Measurements from ENCODE around the gene PFDN6.

DNA sequence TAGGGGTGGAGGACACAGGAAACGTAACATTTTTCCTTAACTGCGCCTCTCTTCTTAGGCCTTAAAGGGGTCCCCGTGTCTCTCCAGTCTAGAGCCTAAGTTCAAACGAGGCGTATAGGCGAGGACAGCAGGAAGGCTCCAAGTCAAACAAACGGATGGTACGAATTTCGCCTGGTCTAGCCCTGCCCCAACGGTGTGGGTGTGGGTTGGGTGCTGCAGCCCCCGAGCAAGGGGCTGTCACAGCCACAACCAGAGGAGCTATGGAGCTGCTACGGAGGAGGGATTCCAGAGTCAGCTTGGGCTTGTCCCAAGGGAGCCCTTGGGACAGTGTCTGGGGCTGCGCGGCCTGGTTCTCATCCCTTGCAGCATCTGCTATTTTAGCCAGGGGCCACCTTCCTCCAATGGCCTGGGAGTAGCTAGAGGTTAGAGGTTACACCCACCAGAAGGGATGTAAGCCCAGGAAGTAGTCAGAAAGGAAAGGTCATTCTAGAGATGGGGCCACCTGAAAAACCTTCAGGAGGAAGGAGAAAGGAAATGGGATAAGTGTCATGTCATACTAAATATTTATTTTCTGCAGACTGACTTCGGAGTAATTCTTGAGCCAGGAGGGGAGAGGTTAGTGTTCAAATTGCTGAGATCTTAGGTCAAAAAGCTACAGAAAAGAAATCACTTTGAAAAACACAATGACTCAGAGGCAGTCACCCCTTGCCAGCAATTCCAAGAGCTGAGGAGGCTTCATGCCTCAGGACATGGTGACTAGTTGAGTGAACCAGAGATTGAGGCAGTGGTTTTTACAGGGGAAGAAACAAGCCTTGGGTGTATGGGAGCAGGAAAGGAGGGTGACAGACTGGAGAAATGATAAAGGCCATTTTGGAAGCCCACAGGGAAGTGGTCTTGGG lies 39.4 kb upstream of the PFDN6 start:
- TF ChIP-seq, protein P1, sequence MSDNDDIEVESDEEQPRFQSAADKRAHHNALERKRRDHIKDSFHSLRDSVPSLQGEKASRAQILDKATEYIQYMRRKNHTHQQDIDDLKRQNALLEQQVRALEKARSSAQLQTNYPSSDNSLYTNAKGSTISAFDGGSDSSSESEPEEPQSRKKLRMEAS (CRISPR knock-in tag; IDR thresholded peaks at IDR 0.05): no peak
- TF ChIP-seq CBFB (CRISPR knock-in tag; IDR thresholded peaks at IDR 0.05; ENCODE audit: low read depth) (no peak), GTF2I (CRISPR knock-in tag; conservative IDR thresholded peaks at IDR 0.05) (no peak), FOXK1 (CRISPR knock-in tag; IDR thresholded peaks at IDR 0.05) (no peak)
- TF ChIP-seq, protein P2, sequence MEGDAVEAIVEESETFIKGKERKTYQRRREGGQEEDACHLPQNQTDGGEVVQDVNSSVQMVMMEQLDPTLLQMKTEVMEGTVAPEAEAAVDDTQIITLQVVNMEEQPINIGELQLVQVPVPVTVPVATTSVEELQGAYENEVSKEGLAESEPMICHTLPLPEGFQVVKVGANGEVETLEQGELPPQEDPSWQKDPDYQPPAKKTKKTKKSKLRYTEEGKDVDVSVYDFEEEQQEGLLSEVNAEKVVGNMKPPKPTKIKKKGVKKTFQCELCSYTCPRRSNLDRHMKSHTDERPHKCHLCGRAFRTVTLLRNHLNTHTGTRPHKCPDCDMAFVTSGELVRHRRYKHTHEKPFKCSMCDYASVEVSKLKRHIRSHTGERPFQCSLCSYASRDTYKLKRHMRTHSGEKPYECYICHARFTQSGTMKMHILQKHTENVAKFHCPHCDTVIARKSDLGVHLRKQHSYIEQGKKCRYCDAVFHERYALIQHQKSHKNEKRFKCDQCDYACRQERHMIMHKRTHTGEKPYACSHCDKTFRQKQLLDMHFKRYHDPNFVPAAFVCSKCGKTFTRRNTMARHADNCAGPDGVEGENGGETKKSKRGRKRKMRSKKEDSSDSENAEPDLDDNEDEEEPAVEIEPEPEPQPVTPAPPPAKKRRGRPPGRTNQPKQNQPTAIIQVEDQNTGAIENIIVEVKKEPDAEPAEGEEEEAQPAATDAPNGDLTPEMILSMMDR (IDR thresholded peaks at IDR 0.05): no peak
